ENCODE data around the gene FBXW8.

DNA sequence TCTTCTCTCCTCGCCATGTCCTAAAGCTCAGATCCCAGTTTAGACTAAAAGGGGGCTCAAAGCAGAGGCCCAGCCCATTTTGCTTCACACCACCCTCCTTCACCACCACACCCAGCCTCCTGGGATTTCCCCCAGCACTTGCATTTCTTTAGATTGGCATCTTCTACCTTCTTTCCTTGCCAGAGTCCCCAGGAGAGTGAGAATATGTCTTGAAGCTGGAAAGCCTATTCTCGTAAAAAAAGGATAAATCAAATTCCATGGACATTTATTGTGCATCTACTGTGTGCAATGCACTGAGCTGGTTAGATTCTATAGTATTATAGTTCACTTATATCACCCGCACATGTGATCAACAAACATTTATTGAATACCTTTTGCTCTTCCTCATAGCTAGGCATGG lies 10.2 kb downstream of the FBXW8 start:
- no peak for TF ChIP-seq POLR2A (IDR thresholded peaks at IDR 0.05)
- no peak for TF ChIP-seq CTCF (IDR thresholded peaks at IDR 0.05)

Measured in esophagus squamous epithelium (tissue), 4 donors.